Trophoblast cell (in vitro differentiated cells and primary cell): ENCODE data around the gene KIAA0232.
A peak's percentile ranks its signal among the peaks of the same experiment; 100 is the strongest.
"Not testable (repeated sequence)": the region's sequence is repeated elsewhere in the genome, so short reads cannot be mapped to it uniquely, and the experiment has no call there.

ENCODE experiments used
- DNase-seq, 2 donors: peaks; one replicate each; pipeline ENCODE4 v3.0.0-alpha.2; 2016
- H2AFZ ChIP-seq: 2 replicates; pipeline ENCODE4 v1.6.1; 2013; ENCODE audit warnings: low read length, moderate library complexity, mild to moderate bottlenecking; ENCODE audit not compliant: insufficient read depth, poor library complexity
- H2AK5ac ChIP-seq: 2 replicates; pipeline ENCODE4 v1.6.1; 2013; ENCODE audit warnings: mild to moderate bottlenecking, low read length
- H2BK120ac ChIP-seq: 2 replicates; pipeline ENCODE4 v1.6.1; 2013; ENCODE audit warnings: low read length, mild to moderate bottlenecking, moderate library complexity; ENCODE audit not compliant: insufficient read depth, poor library complexity
- H2BK12ac ChIP-seq: 2 replicates; pipeline ENCODE4 v1.6.1; 2013; ENCODE audit warnings: mild to moderate bottlenecking, low read length, moderate library complexity
- H2BK5ac ChIP-seq: 2 replicates; pipeline ENCODE4 v1.6.1; 2013; ENCODE audit warnings: low read length, low read depth, moderate library complexity, mild to moderate bottlenecking; ENCODE audit not compliant: poor library complexity
- H3K14ac ChIP-seq: 2 replicates; pipeline ENCODE4 v1.6.1; 2013; ENCODE audit warnings: mild to moderate bottlenecking, low read length
- H3K18ac ChIP-seq: 2 replicates; pipeline ENCODE4 v1.6.1; 2013; ENCODE audit warnings: mild to moderate bottlenecking, low read length
- H3K23ac ChIP-seq: 2 replicates; pipeline ENCODE4 v1.6.1; 2013; ENCODE audit warnings: low read length
- H3K27ac ChIP-seq: 2 replicates; pipeline ENCODE4 v1.5.1; 2013; ENCODE audit warnings: low read depth, mild to moderate bottlenecking, inconsistent platforms, low read length, moderate library complexity
- H3K27me3 ChIP-seq: 2 replicates; pipeline ENCODE4 v1.6.1; 2013; ENCODE audit warnings: inconsistent platforms, mild to moderate bottlenecking, low read length, moderate library complexity; ENCODE audit not compliant: insufficient read depth
- H3K36me3 ChIP-seq, 2 experiments: 1 replicate in 1 of 2; 2 replicates in 1 of 2; pipeline ENCODE4 v1.6.1; 2013; ENCODE audit warnings: low read length in 2 of 2, mild to moderate bottlenecking in 2 of 2, moderate library complexity in 1 of 2; ENCODE audit not compliant: insufficient read depth in 2 of 2, control insufficient read depth in 1 of 2
- H3K4ac ChIP-seq: 2 replicates; pipeline ENCODE4 v1.6.1; 2013; ENCODE audit warnings: low read depth, mild to moderate bottlenecking, low read length, moderate library complexity
- H3K4me1 ChIP-seq, 2 experiments: 1 replicate in 1 of 2; 2 replicates in 1 of 2; pipeline ENCODE4 v1.6.1; 2013; ENCODE audit warnings: low read length in 2 of 2, mild to moderate bottlenecking in 2 of 2, moderate library complexity in 1 of 2; ENCODE audit not compliant: insufficient read depth in 2 of 2, control insufficient read depth in 1 of 2
- H3K4me2 ChIP-seq: 2 replicates; pipeline ENCODE4 v1.6.1; 2013; ENCODE audit warnings: inconsistent platforms, mild to moderate bottlenecking, low read length, moderate library complexity
- H3K4me3 ChIP-seq: 2 replicates; pipeline ENCODE4 v1.5.1; 2013; ENCODE audit warnings: mild to moderate bottlenecking, low read depth, low read length, inconsistent platforms
- H3K79me1 ChIP-seq: one replicate; pipeline ENCODE4 v1.6.1; 2013; ENCODE audit warnings: low read length
- H3K79me2 ChIP-seq: 2 replicates; pipeline ENCODE4 v1.6.1; 2013; ENCODE audit warnings: low read length, mild to moderate bottlenecking; ENCODE audit not compliant: control insufficient read depth, insufficient read depth, poor library complexity
- H3K9ac ChIP-seq: 2 replicates; pipeline ENCODE4 v1.6.1; 2013; ENCODE audit warnings: mild to moderate bottlenecking, low read length
- H3K9me3 ChIP-seq: 2 replicates; pipeline ENCODE4 v1.6.1; 2013; ENCODE audit warnings: low read depth, mild to moderate bottlenecking, control low read depth, inconsistent platforms, low read length; ENCODE audit not compliant: insufficient read depth
- H4K12ac ChIP-seq: 2 replicates; pipeline ENCODE4 v1.6.1; 2013; ENCODE audit warnings: low read depth, mild to moderate bottlenecking, low read length, moderate library complexity
- H4K8ac ChIP-seq: 2 replicates; pipeline ENCODE4 v1.6.1; 2013; ENCODE audit warnings: low read depth, mild to moderate bottlenecking, low read length, moderate library complexity
- H4K91ac ChIP-seq: one replicate; pipeline ENCODE4 v1.6.1; 2013; ENCODE audit warnings: low read depth, mild to moderate bottlenecking, low read length, moderate library complexity
- WGBS: extraction: QIAGEN DNeasy Blood & Tissue Kit; methylation state at CpG from one replicate; pipeline ENCODE4 v1.1.7; 2013; ENCODE audit warnings: missing lambda C conversion rate; ENCODE audit not compliant: insufficient read length, insufficient coverage; ENCODE audit errors: extremely low coverage; 5-methylcytosine and 5-hydroxymethylcytosine counted together

The KIAA0232 gene

DNA sequence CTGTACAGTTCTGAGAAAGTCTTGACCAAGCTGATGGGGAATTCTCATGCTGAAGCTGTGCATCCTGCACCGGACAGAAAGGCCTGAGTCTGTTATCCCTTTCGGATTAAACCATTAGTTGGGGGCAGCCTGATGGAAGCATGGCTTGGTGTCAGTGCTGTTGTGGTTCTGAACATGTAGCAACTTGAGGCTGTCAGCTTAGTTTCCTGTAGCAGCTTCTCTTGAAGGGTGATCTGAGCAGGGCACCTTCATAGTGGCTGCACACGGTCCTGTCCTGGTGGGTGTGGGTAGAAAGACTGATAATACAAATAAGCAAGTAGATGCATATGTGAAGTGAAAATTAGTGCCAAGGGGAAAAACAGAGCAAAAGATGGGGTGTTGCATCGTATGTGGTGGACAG, 11.7 kb downstream of the KIAA0232 start:
- Histone ChIP-seq H3K79me1 (peaks cover 1% of the 10 kb centered on the region), H3K23ac (no peak overlapping the region), H2AFZ (no peak overlapping the region), H3K18ac (no peak overlapping the region), H3K27me3 (no peaks in the 10 kb centered on the region), H2BK12ac (no peak overlapping the region), H3K4ac (peak overlapping the region; percentile 23), H4K91ac (no peak overlapping the region), H3K9me3 (no peaks in the 10 kb centered on the region), H3K14ac (no peak overlapping the region), H2AK5ac (no peak overlapping the region), H2BK5ac (no peak overlapping the region), H3K4me2 (no peak overlapping the region), H3K36me3 (peaks cover 4 to 8% of the 10 kb centered on the region in 2 experiments), H4K12ac (no peak overlapping the region), H3K27ac (no peak overlapping the region), H4K8ac (no peak overlapping the region), H3K79me2 (peaks cover 8% of the 10 kb centered on the region), H3K4me3 (no peak overlapping the region), H3K9ac (no peak overlapping the region), H2BK120ac (no peak overlapping the region), H3K4me1 (peaks cover 0 to 7% of the 10 kb centered on the region in 2 experiments)
- WGBS = no CpG with 5 or more reads among the region's 4 CpGs
- no peak for DNase-seq

DNA sequence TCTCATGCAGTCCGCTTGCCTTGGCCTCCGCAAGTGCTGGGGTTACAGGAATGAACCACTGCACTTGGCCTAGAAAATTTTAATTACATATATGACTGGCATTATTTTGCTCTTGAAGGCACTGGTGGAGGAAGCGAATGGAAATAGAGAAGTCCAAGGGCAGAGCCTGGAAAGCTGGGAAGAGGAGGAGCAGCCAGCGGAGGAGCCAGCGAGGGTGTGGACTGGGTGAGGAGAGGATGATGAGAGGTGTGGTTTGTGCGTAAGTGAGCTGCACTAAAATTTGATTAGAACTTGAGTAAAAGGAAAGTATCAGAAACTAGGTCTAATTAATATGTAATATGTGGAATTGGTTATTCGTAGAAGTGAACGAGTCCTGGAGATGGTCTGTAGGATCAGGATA, 13.3 kb downstream of the KIAA0232 start:
- no peak overlapping the region for H3K23ac ChIP-seq
- no peak overlapping the region for H3K4me2 ChIP-seq
- no peak overlapping the region for H4K8ac ChIP-seq
- H3K36me3 ChIP-seq = peaks cover 4 to 8% of the 10 kb centered on the region in 2 experiments
- H3K9me3 ChIP-seq = no peaks in the 10 kb centered on the region
- H2BK120ac ChIP-seq = no peak overlapping the region
- no peak overlapping the region for H3K27ac ChIP-seq
- no peak overlapping the region for H4K91ac ChIP-seq
- H3K79me2 ChIP-seq = peaks cover 8% of the 10 kb centered on the region
- no peak overlapping the region for H2BK12ac ChIP-seq
- peaks cover 0 to 7% of the 10 kb centered on the region in 2 experiments for H3K4me1 ChIP-seq
- no peak overlapping the region for H3K14ac ChIP-seq
- peak overlapping the region; percentile 88 for H3K4ac ChIP-seq
- no peak overlapping the region for H3K9ac ChIP-seq
- H2BK5ac ChIP-seq = no peak overlapping the region
- no peak overlapping the region for H3K4me3 ChIP-seq
- H3K79me1 ChIP-seq = peaks cover 1% of the 10 kb centered on the region
- no peak overlapping the region for H4K12ac ChIP-seq
- H2AK5ac ChIP-seq = no peak overlapping the region
- H3K18ac ChIP-seq = peak overlapping the region; percentile 61
- H2AFZ ChIP-seq = no peak overlapping the region
- WGBS = 100% methylated on average over 3 of the region's 8 CpGs
- no peak for DNase-seq
- H3K27me3 ChIP-seq = no peaks in the 10 kb centered on the region

DNA sequence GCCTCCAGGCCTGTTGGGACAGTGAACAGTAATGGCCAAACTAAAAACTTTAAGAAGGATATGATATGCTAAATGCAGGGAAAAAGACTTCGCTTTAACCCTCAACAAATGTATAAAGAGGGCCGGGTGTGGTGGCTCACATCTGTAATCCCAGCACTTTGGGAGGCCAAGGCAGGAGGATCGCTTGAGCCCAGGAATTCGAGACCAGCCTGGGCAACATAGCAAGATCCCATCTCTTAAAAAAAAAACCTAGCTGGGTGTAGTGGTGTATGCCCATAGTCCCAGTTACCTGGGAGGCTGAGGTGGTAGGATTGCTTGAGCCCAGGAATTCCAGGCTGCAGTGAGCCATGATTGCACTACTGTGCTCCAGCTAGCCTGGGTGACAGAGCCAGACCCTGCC, 14.8 kb downstream of the KIAA0232 start:
- H3K4me3 ChIP-seq, H3K23ac ChIP-seq, H4K91ac ChIP-seq, H3K27me3 ChIP-seq, H2BK12ac ChIP-seq, H2AK5ac ChIP-seq, H3K4me2 ChIP-seq, H2BK120ac ChIP-seq, H3K18ac ChIP-seq, H4K8ac ChIP-seq, H2AFZ ChIP-seq, H3K14ac ChIP-seq, H3K9me3 ChIP-seq, H3K27ac ChIP-seq, H4K12ac ChIP-seq, H2BK5ac ChIP-seq, H3K79me1 ChIP-seq, H3K36me3 ChIP-seq: not testable (repeated sequence)
- DNase-seq = peak in 1 of 2 donors; percentile 37
- H3K4ac ChIP-seq = peak overlapping the region; percentile 47
- WGBS = no CpG with 5 or more reads among the region's 4 CpGs
- peak overlapping the region; percentile 45 for H3K9ac ChIP-seq
- peaks cover 2 to 13% of the 10 kb centered on the region in 2 experiments for H3K4me1 ChIP-seq
- H3K79me2 ChIP-seq = peaks cover 10% of the 10 kb centered on the region

DNA sequence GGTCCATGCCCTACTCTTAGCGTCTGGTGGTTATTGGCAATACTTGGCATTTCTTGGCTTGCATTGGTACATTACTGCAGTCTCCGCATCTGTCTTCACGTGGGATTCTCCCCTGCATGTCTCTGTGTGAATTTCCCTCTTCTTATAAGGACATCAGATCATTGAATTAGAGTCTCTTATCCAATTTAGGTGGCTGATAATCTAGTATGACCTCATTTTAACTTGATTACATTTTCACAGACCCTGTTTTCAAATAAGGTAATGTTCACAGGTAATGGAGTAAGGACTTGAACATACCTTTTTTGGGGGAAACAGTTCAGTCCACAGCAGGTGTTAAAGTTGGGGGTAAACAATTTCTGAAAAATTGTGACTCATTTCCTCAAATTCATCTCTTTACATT, 16.6 kb downstream of the KIAA0232 start:
- Histone ChIP-seq H3K9me3 (no peaks in the 10 kb centered on the region), H2AFZ (no peak overlapping the region)
- DNase-seq = no peak

More for the DNA sequence above, 16.6 kb downstream of the KIAA0232 start:
- peaks cover 7% of the 10 kb centered on the region for H3K79me2 ChIP-seq
- no peak overlapping the region for H3K27ac ChIP-seq
- no peak overlapping the region for H3K4me3 ChIP-seq
- H2BK12ac ChIP-seq = no peak overlapping the region
- no peak overlapping the region for H3K14ac ChIP-seq
- peaks cover 3 to 6% of the 10 kb centered on the region in 2 experiments for H3K36me3 ChIP-seq
- no peak overlapping the region for H3K23ac ChIP-seq
- no peaks in the 10 kb centered on the region for H3K27me3 ChIP-seq
- WGBS = no CpG with 5 or more reads among the region's 3 CpGs
- no peak overlapping the region for H3K4me2 ChIP-seq
- H3K4me1 ChIP-seq = peaks cover 2 to 13% of the 10 kb centered on the region in 2 experiments
- no peak overlapping the region for H4K12ac ChIP-seq
- no peak overlapping the region for H2BK120ac ChIP-seq
- no peak overlapping the region for H3K18ac ChIP-seq
- peaks cover 1% of the 10 kb centered on the region for H3K79me1 ChIP-seq
- H3K9ac ChIP-seq = no peak overlapping the region
- H4K8ac ChIP-seq = no peak overlapping the region
- H4K91ac ChIP-seq = no peak overlapping the region
- H2AK5ac ChIP-seq = no peak overlapping the region
- H3K4ac ChIP-seq = no peak overlapping the region
- no peak overlapping the region for H2BK5ac ChIP-seq
